GM21528 (cell line): ENCODE results near the gene BABAM1.
A peak's percentile ranks its signal among the peaks of the same experiment; 100 is the strongest.
"Not testable (repeated sequence)": the region's sequence is repeated elsewhere in the genome, so short reads cannot be mapped to it uniquely, and the experiment has no call there.

Experiments
- ATAC-seq: cut with Tn5 transposase; IDR thresholded peaks from one replicate; pipeline ENCODE4 v1.9.1; 2021; ENCODE audit warnings: mild to moderate bottlenecking, moderate library complexity; ENCODE audit not compliant: unreplicated experiment, low FRiP score

Gene BABAM1

GRCh38 chr19:17266589-17266974 is 661 bp upstream of the BABAM1 start:
- ATAC-seq, result no peak

- no peak for ATAC-seq
Measured at GRCh38 chr19:17268754-17269153, 1.5 kb downstream of the BABAM1 start.

GRCh38 chr19:17274892-17275291 is 7.6 kb downstream of the BABAM1 start:
- not testable (repeated sequence) for ATAC-seq

- ATAC-seq, result no peak
Measured at GRCh38 chr19:17275441-17276175, 8.4 kb downstream of the BABAM1 start.

GRCh38 chr19:17279436-17279835 is 12.2 kb downstream of the BABAM1 start:
- ATAC-seq, result no peak

- ATAC-seq, result peak; percentile 34
Measured at GRCh38 chr19:17281391-17282304, 14.4 kb downstream of the BABAM1 start, which contains the start of gene ANKLE1. Gene ANKLE1 (plus strand): TSS chr19:17281901. CDS start chr19:17281921, 20 bp downstream.

- ATAC-seq, result peak; percentile 39
Measured at GRCh38 chr19:17282488-17283125, 15.4 kb downstream of the BABAM1 start.

GRCh38 chr19:17283504-17283996 is 16.3 kb downstream of the BABAM1 start:
- no peak for ATAC-seq

GRCh38 chr19:17285415-17286135 is 18.3 kb downstream of the BABAM1 start:
- no peak for ATAC-seq

- no peak for ATAC-seq
Measured at GRCh38 chr19:17286263-17286662, 19.0 kb downstream of the BABAM1 start.

GRCh38 chr19:17286752-17287151 is 19.5 kb downstream of the BABAM1 start:
- no peak for ATAC-seq

GRCh38 chr19:17289489-17289888 is 22.2 kb downstream of the BABAM1 start:
- no peak for ATAC-seq

GRCh38 chr19:17292301-17293074 is 25.2 kb downstream of the BABAM1 start:
- ATAC-seq, result peak; percentile 71

- ATAC-seq, result no peak
Measured at GRCh38 chr19:17293605-17294004, 26.4 kb downstream of the BABAM1 start.

- ATAC-seq, result no peak
Measured at GRCh38 chr19:17294051-17294891, 27.0 kb downstream of the BABAM1 start.

GRCh38 chr19:17295551-17295950 is 28.3 kb downstream of the BABAM1 start:
- not testable (repeated sequence) for ATAC-seq

- no peak for ATAC-seq
Measured at GRCh38 chr19:17296273-17296672, 29.0 kb downstream of the BABAM1 start.

GRCh38 chr19:17296976-17297375 is 29.7 kb downstream of the BABAM1 start:
- no peak for ATAC-seq
